ENCODE measurements around the gene TMEM234. TPM values are rescaled to one million over a fixed set of nuclear protein-coding genes. Genes with fewer than 3 reads are reported as not detected.

TMEM234 gene
- total RNA-seq, 2 donors from 2014 or later = 35.1 to 35.5 TPM

- no peaks in the 10 kb centered on the region for H3K27me3 ChIP-seq (ENCODE audit: control insufficient read depth, insufficient read depth, low read length, poor library complexity, severe bottlenecking)
- peak overlapping the region; percentile 86 for H3K27ac ChIP-seq (ENCODE audit: low read depth, low read length)
- DNase-seq = peak; percentile 88
- Mint-ChIP-seq H3K27me3 (ENCODE audit: insufficient read depth) (peaks cover 10% of the 10 kb centered on the region), H3K4me1 (peaks cover 20% of the 10 kb centered on the region), H3K4me3 (peak overlapping the region; percentile 59), H3K36me3 (ENCODE audit: low read depth) (peaks cover 14% of the 10 kb centered on the region), H3K27ac (peak overlapping the region; percentile 74), H3K9me3 (no peaks in the 10 kb centered on the region)
- H3K9me3 ChIP-seq (ENCODE audit: control insufficient read depth, low read length) = no peaks in the 10 kb centered on the region
- TF ChIP-seq CTCF (conservative IDR thresholded peaks at IDR 0.05) = no peak
- peak overlapping the region; percentile 90 for H3K4me3 ChIP-seq (ENCODE audit: low read length)
- 14 to 39% methylated on average over 6 to 26 of the region's 26 CpGs for WGBS, 2 experiments (ENCODE audit: insufficient coverage in 1 of 2, insufficient read length in 1 of 2)
- peaks cover 23% of the 10 kb centered on the region for H3K36me3 ChIP-seq (ENCODE audit: control insufficient read depth, insufficient read depth, low read length)
- H3K9ac ChIP-seq (ENCODE audit: extremely low read depth, low read length, poor library complexity, severe bottlenecking) = peak overlapping the region; percentile 27
- no peaks in the 10 kb centered on the region for H3K4me1 ChIP-seq (ENCODE audit: control insufficient read depth, insufficient read depth, low read length)
Measured at GRCh38 chr1:32201011-32201855, 20.9 kb downstream of the TMEM234 start.

GRCh38 chr1:32200226-32201010 lies 21.7 kb downstream of the TMEM234 start, which contains the start of gene CCDC28B:
TSS of gene CCDC28B (plus strand) at chr1:32200595. CDS start at chr1:32201936, 1,341 bp downstream.
- 0 to 1% methylated on average over 15 to 33 of the region's 34 CpGs for WGBS, 2 experiments (ENCODE audit: insufficient coverage in 1 of 2, insufficient read length in 1 of 2)
- H3K9me3 Mint-ChIP-seq = no peaks in the 10 kb centered on the region
- peaks cover 17% of the 10 kb centered on the region for H3K4me1 Mint-ChIP-seq
- peaks cover 10% of the 10 kb centered on the region for H3K27me3 Mint-ChIP-seq (ENCODE audit: insufficient read depth)
- Histone ChIP-seq H3K27me3 (ENCODE audit: control insufficient read depth, insufficient read depth, low read length, poor library complexity, severe bottlenecking) (no peaks in the 10 kb centered on the region), H3K36me3 (ENCODE audit: control insufficient read depth, insufficient read depth, low read length) (peaks cover 31% of the 10 kb centered on the region), H3K4me3 (ENCODE audit: low read length) (peak within 1 kb of the TSS; percentile 90), H3K4me1 (ENCODE audit: control insufficient read depth, insufficient read depth, low read length) (no peaks in the 10 kb centered on the region), H3K9ac (ENCODE audit: extremely low read depth, low read length, poor library complexity, severe bottlenecking) (peak within 1 kb of the TSS; percentile 72), H3K27ac (ENCODE audit: low read depth, low read length) (peak within 1 kb of the TSS; percentile 86), H3K9me3 (ENCODE audit: control insufficient read depth, low read length) (no peaks in the 10 kb centered on the region)
- peak within 1 kb of the TSS; percentile 59 for H3K4me3 Mint-ChIP-seq
- H3K27ac Mint-ChIP-seq = peak within 1 kb of the TSS; percentile 90
- DNase-seq = peak; percentile 89
- H3K36me3 Mint-ChIP-seq (ENCODE audit: low read depth) = peaks cover 21% of the 10 kb centered on the region
- TF ChIP-seq CTCF (conservative IDR thresholded peaks at IDR 0.05) = no peak

- Mint-ChIP-seq H3K9me3 (no peaks in the 10 kb centered on the region), H3K27ac (no peak overlapping the region), H3K4me1 (peaks cover 17% of the 10 kb centered on the region), H3K36me3 (ENCODE audit: low read depth) (peaks cover 28% of the 10 kb centered on the region), H3K4me3 (peak overlapping the region; percentile 59), H3K27me3 (ENCODE audit: insufficient read depth) (peaks cover 7% of the 10 kb centered on the region)
- Histone ChIP-seq H3K9ac (ENCODE audit: extremely low read depth, low read length, poor library complexity, severe bottlenecking) (peak overlapping the region; percentile 72), H3K9me3 (ENCODE audit: control insufficient read depth, low read length) (no peaks in the 10 kb centered on the region), H3K27me3 (ENCODE audit: control insufficient read depth, insufficient read depth, low read length, poor library complexity, severe bottlenecking) (no peaks in the 10 kb centered on the region), H3K27ac (ENCODE audit: low read depth, low read length) (peak overlapping the region; percentile 86), H3K4me1 (ENCODE audit: control insufficient read depth, insufficient read depth, low read length) (no peaks in the 10 kb centered on the region), H3K36me3 (ENCODE audit: control insufficient read depth, insufficient read depth, low read length) (peaks cover 38% of the 10 kb centered on the region), H3K4me3 (ENCODE audit: low read length) (peak overlapping the region; percentile 90)
- DNase-seq = no peak
- TF ChIP-seq CTCF (conservative IDR thresholded peaks at IDR 0.05) = no peak
- WGBS, 2 experiments (ENCODE audit: insufficient coverage in 1 of 2, insufficient read length in 1 of 2) = 57% methylated on average over 5 of the region's 6 CpGs; no CpG with 5 or more reads in 1 of the 2 experiments
Measured at GRCh38 chr1:32199717-32200072, 22.5 kb downstream of the TMEM234 start.

Measured in endodermal cell (in vitro differentiated cells).